ENCODE measurements around the gene SATB2.

SATB2 gene

DNA sequence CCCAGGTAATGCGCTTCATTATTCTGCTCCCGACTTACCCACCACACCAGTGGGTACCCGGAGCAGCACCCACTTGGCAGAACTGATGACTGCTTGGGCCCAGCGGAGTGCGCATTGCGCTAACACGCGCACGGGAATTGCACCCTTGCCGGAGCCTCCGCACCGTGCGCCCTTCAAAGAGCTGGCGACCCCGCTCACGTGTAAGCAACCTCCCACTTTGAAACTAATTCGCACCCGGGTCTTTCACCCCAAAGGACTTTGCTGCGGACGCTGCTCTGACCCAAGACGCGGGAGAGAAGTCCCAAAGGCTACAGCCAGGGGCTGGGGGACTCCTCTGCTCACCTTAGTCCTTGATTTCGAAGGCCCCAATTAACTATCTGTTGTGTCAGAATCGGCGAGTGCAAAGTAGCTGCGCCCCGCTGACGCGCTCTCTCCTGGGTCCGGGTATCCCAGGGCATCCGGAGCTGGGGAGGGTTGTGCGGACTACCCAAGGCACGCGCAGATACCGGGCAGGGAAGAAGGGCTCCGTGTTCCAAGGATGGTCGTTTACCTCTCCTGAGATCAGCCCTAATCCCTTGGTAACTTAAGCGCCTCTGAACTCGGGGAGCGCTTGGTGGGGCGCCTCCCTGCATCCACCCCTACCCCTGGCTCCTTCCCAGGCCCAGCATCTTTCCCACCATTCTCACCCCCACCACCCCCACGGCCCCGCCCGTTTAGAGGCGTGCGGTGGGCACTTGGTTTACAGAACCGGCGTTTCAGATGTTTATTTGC is 13.1 kb upstream of the SATB2 start:
- Histone ChIP-seq H3K4me3 (ENCODE audit: low read length) (peak overlapping the region; percentile 31), H3K27me3 (ENCODE audit: insufficient read depth, low read length) (peaks cover 65% of the 10 kb centered on the region)

DNA sequence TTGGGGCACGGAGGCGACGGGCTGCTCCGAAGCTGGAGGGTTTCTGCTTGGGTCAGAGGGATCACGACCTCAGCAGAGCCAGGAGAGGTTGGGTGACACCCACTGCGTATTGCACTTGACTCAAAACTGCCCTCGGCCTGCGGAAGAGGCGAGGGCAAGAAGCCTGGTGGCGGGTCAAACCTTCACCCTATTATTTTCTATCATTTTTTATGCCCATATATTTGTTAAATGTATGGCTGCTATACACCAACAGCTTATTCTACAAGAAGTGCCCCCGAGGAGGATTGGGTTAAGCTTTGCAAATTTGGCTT is 12.6 kb upstream of the SATB2 start:
- no peak overlapping the region for H2AFZ ChIP-seq (ENCODE audit: low read depth, low read length)
- no peaks in the 10 kb centered on the region for H3K36me3 ChIP-seq (ENCODE audit: insufficient read depth, low read length)
- H3K9me3 ChIP-seq (ENCODE audit: low read length) = peaks cover 6% of the 10 kb centered on the region
- H3K27me3 ChIP-seq (ENCODE audit: insufficient read depth, low read length) = peaks cover 71% of the 10 kb centered on the region
- H3K4me3 ChIP-seq (ENCODE audit: low read length) = no peak overlapping the region
- no peaks in the 10 kb centered on the region for H3K4me1 ChIP-seq (ENCODE audit: insufficient read depth, low read length)

More for the DNA sequence above, 13.1 kb upstream of the SATB2 start:
- Histone ChIP-seq H3K9me3 (ENCODE audit: low read length) (peaks cover 6% of the 10 kb centered on the region), H3K4me1 (ENCODE audit: insufficient read depth, low read length) (no peaks in the 10 kb centered on the region), H2AFZ (ENCODE audit: low read depth, low read length) (peak overlapping the region; percentile 13), H3K36me3 (ENCODE audit: insufficient read depth, low read length) (no peaks in the 10 kb centered on the region)

DNA sequence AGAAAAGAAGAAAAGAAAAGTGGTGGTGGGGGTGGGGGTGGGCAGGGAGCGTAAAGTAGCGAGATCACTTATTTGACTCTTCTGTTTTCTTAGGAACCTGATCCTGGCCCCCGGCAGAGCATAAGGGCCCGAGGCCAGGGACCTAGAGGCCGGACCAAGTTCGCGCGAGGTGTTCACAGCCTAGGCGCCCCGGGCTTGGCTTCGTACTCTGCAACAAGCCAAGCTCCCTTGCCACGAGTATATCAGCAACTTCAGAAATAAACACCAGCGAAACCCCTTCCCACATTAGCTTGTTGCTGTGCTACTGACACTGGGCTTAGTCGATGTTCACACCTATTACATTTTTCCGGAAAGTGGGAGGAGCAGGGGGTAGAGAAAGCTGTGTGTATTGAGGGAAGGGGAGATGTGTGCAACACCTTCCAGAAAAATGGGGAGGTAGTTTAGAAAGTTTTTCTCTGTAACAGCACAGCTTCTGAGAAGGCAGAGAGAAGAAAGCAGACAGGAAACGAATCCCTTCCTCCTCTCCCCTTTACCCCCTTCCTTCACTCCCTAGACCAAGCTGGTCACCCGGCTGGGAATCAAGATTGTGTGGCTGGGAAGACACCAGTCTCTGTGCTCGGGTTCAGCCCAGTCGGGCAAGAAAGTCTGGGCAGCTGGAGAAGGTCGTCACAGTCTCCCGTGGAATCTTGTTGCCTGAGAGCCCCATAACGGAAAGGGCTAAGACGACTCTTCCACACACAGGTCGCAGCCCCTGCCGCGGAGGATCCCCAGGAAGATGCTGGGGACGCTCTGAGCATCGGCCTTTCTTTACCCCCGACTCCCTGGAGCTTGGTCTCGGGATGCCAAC is 12.0 kb upstream of the SATB2 start:
- Histone ChIP-seq H3K4me3 (ENCODE audit: low read length) (no peak overlapping the region), H3K27me3 (ENCODE audit: insufficient read depth, low read length) (peaks cover 74% of the 10 kb centered on the region), H3K9me3 (ENCODE audit: low read length) (peaks cover 6% of the 10 kb centered on the region), H3K36me3 (ENCODE audit: insufficient read depth, low read length) (no peaks in the 10 kb centered on the region), H3K4me1 (ENCODE audit: insufficient read depth, low read length) (no peaks in the 10 kb centered on the region), H2AFZ (ENCODE audit: low read depth, low read length) (no peak overlapping the region)

DNA sequence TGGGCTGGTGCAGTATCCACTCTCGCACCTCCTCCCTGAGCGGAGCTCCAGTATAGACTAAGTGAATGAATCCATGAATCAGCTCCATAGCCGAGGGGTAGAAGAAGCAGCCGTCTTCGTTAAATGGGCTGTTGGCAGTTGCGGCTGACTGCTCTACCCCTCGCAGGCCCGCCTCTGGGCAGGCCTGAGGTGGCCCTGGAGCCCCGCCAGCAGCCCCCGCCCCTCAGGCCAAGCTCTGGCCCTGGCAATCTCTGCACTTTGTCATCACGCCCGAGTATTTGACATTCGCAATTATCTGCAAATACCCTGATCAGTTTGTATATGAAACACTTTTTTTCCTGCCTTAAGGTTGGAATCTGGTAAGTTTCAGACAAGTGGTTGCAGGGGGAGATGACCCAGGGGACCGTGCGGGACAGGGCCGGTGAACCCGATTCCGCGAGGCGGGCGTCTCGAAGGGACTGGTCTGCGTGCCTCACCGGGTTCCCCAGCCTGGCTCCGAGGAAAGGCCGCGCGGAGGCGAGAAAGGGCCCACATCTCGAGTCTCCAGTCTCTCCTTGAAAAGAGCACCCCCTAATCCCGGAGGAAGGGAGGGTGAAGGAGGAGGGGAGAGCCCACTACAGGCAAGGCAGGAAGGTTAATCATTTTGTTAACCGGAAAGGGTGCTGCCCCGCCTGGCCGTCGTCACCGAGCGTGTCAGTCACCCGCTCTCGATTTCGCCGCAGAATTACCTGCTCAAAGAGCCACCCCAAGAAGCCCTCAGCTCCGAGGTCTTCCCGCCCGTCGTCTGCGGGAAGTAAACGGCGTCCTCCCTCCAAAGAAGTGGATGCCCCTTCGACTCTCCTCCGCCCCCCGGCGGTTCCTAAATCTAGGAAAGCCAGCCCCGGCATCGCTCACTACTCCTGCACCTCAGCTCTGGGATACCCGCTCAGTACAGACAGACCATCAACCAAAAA is 11.1 kb upstream of the SATB2 start:
- H3K4me1 ChIP-seq (ENCODE audit: insufficient read depth, low read length) = no peaks in the 10 kb centered on the region
- H3K27me3 ChIP-seq (ENCODE audit: insufficient read depth, low read length) = peaks cover 75% of the 10 kb centered on the region
- no peak overlapping the region for H2AFZ ChIP-seq (ENCODE audit: low read depth, low read length)
- no peaks in the 10 kb centered on the region for H3K36me3 ChIP-seq (ENCODE audit: insufficient read depth, low read length)
- H3K9me3 ChIP-seq (ENCODE audit: low read length) = peaks cover 6% of the 10 kb centered on the region
- H3K4me3 ChIP-seq (ENCODE audit: low read length) = no peak overlapping the region

DNA sequence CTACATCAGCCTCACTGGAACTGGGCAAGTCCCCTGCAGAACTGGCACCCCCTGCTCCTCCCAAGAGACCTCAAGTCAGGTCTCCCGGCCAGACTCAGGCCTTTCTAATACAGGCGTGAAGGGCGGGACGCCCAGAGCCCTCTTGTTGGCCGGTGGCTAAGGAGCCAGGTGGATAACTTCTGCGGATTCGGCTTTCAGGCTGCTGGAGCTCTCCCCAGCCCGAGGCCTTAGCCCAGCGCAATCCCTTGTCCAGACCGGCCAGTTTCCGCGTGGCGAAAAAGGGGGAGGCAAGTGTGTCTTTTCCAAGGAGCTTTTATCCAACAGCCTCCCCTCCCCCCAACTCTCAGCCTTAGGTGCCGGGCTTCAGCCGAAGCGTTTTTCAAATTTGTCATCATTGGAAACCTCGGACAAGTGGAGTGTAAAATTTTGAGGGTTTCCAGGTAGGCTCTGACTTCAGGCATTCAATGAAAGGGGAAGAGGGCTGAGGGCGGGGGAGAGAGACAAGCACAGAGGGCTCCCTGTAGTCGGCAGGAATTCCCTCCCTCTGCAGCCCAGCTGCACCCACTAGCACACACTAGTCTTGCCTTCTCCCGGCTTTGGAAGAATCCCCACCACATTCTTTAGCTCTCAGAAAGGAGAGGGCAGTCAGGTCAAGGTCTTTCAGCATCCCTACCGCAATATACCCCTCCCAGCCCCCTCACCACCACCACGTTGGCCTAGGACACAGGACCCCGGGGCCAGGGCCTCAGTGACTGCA is 9.5 kb upstream of the SATB2 start:
- Histone ChIP-seq H3K4me1 (ENCODE audit: insufficient read depth, low read length) (no peaks in the 10 kb centered on the region), H3K27me3 (ENCODE audit: insufficient read depth, low read length) (peaks cover 76% of the 10 kb centered on the region), H3K9me3 (ENCODE audit: low read length) (peaks cover 10% of the 10 kb centered on the region), H3K36me3 (ENCODE audit: insufficient read depth, low read length) (no peaks in the 10 kb centered on the region), H3K4me3 (ENCODE audit: low read length) (no peak overlapping the region), H2AFZ (ENCODE audit: low read depth, low read length) (no peak overlapping the region)

DNA sequence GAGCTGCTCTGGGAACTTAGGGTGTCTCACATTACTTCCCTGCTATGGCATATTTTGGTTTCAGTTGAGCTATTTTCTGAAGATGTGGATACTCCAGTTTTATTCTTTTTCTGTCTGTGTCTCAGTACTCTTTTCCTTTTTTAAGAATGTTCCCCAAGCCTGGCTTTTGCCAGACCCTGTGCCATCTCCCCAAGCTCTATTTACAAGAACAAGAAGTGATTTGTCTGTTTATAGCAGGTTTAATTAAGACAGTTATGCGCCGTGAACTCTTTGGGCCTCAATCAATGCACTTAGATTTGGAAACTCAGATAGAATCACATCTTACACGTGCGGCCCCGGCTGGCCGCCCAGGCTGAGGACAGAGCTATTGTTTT is 8.9 kb upstream of the SATB2 start:
- Histone ChIP-seq H3K4me1 (ENCODE audit: insufficient read depth, low read length) (no peaks in the 10 kb centered on the region), H3K4me3 (ENCODE audit: low read length) (no peak overlapping the region), H2AFZ (ENCODE audit: low read depth, low read length) (no peak overlapping the region), H3K9me3 (ENCODE audit: low read length) (peaks cover 11% of the 10 kb centered on the region), H3K27me3 (ENCODE audit: insufficient read depth, low read length) (peaks cover 70% of the 10 kb centered on the region), H3K36me3 (ENCODE audit: insufficient read depth, low read length) (no peaks in the 10 kb centered on the region)

DNA sequence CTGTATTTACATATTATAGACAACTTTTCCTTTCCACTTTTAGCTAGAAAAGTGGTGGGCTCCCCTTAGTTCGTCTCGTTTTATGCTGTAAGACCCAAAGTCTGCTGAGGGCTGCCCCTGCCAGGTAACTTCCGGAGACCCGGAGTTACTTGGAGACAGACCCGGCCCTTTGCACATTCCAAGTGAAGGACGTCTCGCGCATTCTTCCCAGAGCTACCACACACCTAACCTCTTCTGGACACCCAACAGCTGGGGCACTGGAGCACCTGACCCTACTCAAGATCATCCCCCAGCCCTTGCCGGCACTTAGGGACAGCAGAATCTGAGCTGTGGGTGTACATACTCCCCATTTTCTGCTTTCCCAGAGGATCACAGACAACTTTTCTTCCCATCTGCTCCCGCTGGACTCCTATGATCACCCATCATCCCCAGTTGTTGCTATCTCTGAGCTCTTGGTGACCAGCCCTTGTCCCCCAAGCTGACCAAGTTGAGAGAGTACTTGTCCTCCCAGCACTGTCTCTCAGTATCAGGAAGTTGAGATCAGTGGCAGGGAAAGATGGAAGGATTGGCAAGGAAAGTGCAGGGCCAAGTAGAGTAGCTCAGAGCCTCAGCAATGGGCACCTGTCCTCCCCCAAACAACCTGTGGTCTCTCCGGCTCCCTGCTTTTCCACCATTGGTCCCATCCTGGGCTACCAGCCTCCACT is 8.4 kb upstream of the SATB2 start:
- H3K4me3 ChIP-seq (ENCODE audit: low read length) = no peak overlapping the region
- peaks cover 70% of the 10 kb centered on the region for H3K27me3 ChIP-seq (ENCODE audit: insufficient read depth, low read length)
- H3K9me3 ChIP-seq (ENCODE audit: low read length) = peaks cover 11% of the 10 kb centered on the region
- no peaks in the 10 kb centered on the region for H3K4me1 ChIP-seq (ENCODE audit: insufficient read depth, low read length)
- H3K36me3 ChIP-seq (ENCODE audit: insufficient read depth, low read length) = no peaks in the 10 kb centered on the region
- no peak overlapping the region for H2AFZ ChIP-seq (ENCODE audit: low read depth, low read length)

DNA sequence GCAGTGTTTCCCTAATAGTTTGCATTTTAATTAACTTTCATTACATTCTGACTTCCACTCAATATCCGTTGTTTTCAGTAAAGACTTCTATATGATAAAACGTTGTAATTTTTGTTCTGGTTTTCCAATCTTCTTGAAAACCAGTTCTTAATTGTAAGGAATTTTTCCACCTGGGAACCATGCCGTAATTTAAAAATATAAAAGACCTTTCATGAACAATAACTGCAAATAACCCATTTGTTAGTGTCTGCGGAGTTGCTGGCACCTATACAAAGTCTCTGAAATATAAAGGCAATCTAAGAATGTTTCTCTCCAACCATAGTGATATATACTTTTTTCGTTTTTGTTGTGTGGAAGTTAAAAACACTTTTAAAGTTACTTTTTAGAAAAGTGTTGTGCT is 7.7 kb upstream of the SATB2 start:
- H3K27me3 ChIP-seq (ENCODE audit: insufficient read depth, low read length) = peaks cover 64% of the 10 kb centered on the region
- H3K9me3 ChIP-seq (ENCODE audit: low read length) = peaks cover 11% of the 10 kb centered on the region
- peaks cover 3% of the 10 kb centered on the region for H3K4me1 ChIP-seq (ENCODE audit: insufficient read depth, low read length)
- H3K36me3 ChIP-seq (ENCODE audit: insufficient read depth, low read length) = no peaks in the 10 kb centered on the region
- H2AFZ ChIP-seq (ENCODE audit: low read depth, low read length) = no peak overlapping the region
- H3K4me3 ChIP-seq (ENCODE audit: low read length) = no peak overlapping the region

DNA sequence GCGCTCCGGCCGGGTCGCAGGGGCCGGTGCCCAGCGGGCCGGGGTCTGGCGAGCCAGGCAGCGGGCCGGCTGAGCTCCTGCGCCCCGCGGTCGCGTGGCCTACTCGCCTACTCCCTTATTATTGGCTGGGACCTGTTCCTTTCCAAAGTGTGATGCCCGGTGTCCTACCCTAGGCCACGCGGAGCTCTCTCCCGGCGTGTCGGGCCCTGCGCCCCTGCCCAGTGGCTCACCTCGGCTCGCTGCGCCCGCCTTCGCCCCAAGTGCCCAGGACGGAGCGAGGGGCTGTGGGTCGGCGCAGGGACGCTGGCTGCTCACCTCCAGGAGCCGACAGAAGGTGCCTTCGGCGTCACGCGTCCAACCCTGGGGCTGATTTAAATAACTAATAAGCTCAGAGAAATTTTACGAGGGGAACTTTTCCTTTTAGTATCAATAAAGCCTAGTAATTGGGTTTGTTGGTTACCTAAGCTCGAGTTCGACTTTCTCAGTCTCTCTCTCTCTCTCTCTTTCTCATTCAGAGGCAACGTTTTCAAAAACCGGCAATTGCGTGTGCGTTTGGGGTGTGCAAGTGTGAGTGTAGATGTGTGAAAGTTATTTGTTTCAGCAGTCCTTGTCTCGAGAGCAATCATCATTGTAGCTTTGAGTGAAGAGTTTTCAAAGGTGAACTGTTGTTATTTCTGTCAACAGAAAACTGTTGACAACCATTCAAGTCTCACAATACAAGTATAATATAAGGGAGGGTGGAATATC is 7.0 kb upstream of the SATB2 start:
- H3K4me1 ChIP-seq (ENCODE audit: insufficient read depth, low read length) = peaks cover 7% of the 10 kb centered on the region
- H2AFZ ChIP-seq (ENCODE audit: low read depth, low read length) = no peak overlapping the region
- H3K9me3 ChIP-seq (ENCODE audit: low read length) = peaks cover 11% of the 10 kb centered on the region
- H3K27me3 ChIP-seq (ENCODE audit: insufficient read depth, low read length) = peaks cover 58% of the 10 kb centered on the region
- H3K4me3 ChIP-seq (ENCODE audit: low read length) = no peak overlapping the region
- H3K36me3 ChIP-seq (ENCODE audit: insufficient read depth, low read length) = no peaks in the 10 kb centered on the region

DNA sequence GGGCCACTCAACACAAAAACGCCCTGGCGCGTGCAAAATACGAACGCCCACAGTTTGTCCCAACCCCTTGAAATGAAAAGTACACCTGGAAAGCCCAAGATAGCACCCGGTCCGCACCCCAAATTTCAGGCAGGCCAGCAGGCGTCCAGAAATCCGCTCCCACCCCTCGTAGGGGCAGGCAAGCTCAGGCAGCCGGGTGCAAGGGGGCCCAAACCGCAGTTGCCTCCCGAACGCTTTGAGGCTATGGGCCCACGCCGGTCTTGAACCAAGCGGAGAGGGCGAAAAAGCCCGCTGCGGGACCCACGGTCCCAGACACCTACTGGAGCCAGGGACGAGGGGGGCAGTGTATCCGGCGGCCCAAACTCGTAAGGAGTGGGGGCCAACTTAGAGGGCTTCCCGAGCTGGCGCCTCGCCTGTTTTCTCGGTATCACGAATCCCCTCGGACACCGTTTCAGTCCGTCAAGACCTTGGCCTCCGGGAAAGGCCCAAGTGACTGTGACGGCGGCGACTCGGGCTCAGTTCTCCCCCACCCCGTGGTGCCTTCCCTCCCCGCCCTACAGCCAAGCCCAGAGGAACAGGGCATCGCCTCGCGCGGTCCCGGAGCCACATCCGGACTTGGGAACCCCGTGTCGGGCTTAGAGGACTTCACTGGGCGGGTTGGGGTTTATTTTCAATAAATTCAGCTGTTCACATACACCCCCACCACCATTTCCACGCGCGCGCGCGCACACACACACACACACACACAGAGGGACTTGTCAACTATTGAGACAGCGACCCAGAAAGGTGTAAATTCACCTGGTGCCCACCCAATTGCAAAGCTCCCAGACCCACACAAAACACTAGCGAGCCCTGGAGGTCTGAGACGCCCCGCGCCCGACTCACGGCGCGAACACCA is 6.2 kb upstream of the SATB2 start:
- H2AFZ ChIP-seq (ENCODE audit: low read depth, low read length) = peak overlapping the region; percentile 41
- H3K9me3 ChIP-seq (ENCODE audit: low read length) = peaks cover 8% of the 10 kb centered on the region
- peaks cover 7% of the 10 kb centered on the region for H3K4me1 ChIP-seq (ENCODE audit: insufficient read depth, low read length)
- H3K27me3 ChIP-seq (ENCODE audit: insufficient read depth, low read length) = peaks cover 51% of the 10 kb centered on the region
- H3K36me3 ChIP-seq (ENCODE audit: insufficient read depth, low read length) = no peaks in the 10 kb centered on the region
- H3K4me3 ChIP-seq (ENCODE audit: low read length) = peak overlapping the region; percentile 15

Data from neuron (in vitro differentiated cells).